Stimulated activated CD8-positive, alpha-beta memory T cell treated with anti-CD3 and anti-CD28 coated beads, Interleukin-7, amount 100 ng/mL, for 1 hour (primary cell): ENCODE data around the gene STK11IP.

Experiments
- DNase-seq, 2 donors: peaks; one replicate each; pipeline ENCODE4 v3.0.0-alpha.2; 2020; ENCODE audit warnings: low read depth in 2 of 2

Gene STK11IP

DNA sequence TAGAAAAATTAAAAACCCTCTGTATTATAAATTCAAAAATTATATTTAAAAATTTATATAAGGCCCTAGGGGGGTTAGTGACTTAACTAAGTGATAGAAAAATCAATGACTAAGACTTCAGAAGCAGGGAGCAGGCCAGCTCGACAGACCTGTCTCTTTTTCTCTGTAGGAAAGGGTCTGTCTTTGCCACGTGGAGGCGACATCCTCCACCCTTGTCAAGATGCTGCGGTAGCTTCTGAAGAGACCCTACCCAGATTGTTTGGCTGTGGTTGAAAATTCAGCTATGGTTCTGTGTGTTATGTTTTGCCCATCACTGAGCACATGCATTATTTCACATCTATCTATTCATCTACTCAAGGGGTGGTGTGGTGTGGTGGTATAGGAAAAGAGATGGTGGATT, 21.6 kb downstream of the STK11IP start:
- no peak for DNase-seq

DNA sequence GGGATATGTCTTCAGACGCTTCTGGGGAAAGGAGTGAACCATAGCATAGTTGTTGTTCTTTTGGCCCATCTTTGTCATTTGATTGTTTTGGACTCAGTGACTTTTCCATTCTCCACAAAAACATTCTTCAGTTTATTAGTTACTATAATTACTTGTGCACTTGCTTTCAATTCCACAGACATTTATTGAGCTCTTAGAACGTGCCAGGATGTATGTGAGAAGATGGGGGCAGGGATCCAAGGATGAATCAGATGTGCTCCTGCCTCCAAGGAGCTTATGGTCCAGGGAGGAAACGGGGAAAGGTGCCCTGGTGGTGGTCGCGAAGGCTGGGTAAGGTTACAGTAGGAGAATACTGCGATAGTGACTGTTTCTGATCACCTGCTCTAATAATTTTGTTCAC, 22.9 kb downstream of the STK11IP start:
- no peak for DNase-seq

GRCh38 chr2:219621935-219622334, 24.3 kb downstream of the STK11IP start:
- DNase-seq = no peak

- DNase-seq = no peak
These were observed 24.8 kb downstream of the STK11IP start for GRCh38 chr2:219622472-219622871.

- no peak for DNase-seq
These were observed 26.9 kb downstream of the STK11IP start for GRCh38 chr2:219624565-219624964.

GRCh38 chr2:219625179-219625578, 27.5 kb downstream of the STK11IP start:
- DNase-seq = no peak

DNA sequence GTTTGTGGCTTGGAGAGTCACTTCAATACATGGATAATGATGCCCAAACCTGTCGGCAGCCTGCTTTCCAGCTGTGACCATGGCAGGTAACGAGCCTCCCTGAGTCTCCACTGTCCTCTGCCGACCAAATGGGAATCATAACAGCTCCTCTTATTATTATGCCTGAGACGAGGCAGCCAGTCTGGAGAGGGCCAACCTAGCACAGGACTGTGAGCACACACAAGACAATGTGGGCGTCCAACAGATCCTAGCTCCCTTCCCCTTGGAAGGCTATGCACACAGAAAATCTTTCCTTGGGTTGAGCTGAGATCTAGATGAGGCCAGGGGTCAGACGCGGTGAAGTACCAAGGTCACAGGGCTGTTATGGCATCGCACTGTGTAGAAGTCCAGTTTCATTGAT, 28.9 kb downstream of the STK11IP start:
- DNase-seq = no peak

GRCh38 chr2:219627103-219628100, 29.7 kb downstream of the STK11IP start, which contains the start of gene SLC4A3:
TSS of gene SLC4A3 (plus strand) at chr2:219627630. CDS start at chr2:219627993, 363 bp downstream.
- no peak for DNase-seq

DNA sequence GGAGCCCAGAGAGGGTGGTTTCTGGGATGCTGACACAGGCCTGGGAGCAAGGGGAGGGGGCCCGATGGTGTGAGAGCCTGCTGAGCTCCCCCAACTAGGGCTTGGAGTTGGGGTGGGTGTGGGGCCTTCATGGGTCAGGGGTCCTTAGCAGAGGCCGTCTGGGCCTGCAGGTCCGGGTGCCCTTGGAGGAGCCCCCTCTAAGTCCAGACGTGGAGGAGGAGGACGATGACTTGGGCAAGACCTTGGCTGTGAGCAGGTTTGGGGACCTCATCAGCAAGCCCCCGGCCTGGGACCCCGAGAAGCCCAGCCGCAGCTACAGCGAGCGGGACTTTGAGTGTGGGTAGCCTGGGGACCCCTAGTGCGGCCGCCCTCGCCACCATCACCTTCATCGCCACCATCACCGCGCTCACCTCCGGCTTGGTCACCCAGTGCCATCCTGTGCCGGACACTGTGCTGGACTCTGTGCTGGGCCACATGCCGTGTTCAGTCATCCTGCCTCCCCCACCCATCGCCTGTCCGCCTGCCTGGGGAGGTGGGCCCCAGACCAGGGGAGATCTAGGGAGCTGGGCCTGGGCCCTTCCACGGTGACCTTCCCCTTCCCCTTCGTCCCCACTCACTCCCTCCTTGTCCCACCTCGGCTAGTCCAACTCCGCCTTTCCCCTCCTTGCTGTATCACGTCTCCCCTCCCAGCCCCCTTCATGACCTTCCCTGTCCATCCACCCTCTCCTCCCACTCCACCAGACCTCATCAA, 30.8 kb downstream of the STK11IP start:
- no peak for DNase-seq

DNA sequence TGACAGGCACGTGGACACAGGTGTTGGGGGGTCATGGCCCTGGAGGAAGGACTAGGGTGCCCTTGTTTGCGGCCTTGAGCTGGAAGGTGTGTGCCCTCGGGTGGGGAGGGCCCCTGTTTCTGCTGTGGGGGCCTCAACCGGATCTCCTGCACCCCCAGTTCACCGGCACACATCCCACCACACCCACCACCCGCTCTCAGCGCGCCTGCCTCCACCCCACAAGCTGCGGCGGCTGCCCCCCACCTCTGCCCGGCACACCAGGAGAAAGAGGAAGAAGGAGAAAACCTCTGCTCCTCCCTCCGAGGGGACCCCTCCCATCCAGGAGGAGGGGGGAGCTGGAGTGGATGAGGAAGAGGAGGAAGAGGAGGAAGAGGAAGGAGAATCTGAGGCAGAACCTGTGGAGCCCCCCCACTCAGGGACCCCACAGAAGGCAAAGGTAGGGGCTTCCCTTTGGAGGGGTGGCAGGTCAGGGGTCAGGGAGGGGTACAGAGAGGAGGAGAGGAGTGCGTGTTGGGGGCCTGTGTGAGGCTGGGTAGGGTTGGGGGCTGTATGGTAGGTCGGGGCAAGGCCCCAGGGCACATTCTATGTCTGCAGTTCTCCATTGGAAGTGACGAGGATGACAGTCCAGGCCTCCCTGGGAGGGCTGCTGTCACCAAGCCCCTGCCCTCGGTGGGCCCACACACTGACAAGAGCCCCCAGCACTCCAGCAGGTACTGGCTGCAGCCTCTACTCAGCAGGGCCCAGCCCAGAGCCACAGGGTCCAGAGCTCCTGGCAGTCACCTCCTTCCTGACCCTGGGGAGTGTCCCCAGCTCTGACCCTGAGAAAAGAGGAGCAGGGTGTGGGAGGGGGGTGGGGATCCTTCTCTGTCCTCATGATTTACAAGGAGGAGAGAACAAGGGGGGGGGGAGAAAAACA, 31.6 kb downstream of the STK11IP start:
- no peak for DNase-seq

DNA sequence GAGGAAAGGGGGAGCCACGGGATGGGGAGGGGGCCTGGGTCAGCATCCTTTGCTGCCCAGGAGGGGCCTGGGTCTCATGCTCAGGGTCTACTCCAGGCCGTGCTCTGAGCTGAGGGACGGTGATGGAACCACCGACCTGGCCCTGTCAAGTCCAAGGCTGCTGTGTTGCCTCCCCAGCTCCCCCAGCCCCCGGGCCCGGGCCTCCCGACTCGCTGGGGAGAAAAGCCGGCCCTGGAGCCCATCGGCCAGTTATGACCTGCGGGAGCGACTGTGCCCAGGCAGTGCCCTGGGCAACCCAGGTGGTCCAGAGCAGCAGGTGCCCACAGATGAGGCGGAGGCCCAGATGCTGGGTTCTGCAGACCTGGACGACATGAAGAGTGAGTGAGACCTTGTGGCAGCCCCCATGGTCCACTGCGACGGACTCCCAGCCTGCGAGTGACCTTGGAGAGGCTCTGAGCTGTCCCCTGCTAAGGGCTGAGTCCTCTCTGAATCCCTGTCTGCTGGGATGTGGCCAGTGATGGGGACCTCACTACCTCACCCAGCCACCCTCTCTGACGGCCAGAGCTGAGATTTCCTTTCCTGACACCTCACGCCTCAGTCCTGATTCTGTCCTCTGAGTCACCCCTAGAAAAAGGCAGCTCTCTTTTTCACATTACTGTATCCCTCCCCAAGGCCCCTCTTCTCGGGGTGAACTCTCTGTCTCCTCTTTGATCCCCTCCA, 32.5 kb downstream of the STK11IP start:
- no peak for DNase-seq

DNA sequence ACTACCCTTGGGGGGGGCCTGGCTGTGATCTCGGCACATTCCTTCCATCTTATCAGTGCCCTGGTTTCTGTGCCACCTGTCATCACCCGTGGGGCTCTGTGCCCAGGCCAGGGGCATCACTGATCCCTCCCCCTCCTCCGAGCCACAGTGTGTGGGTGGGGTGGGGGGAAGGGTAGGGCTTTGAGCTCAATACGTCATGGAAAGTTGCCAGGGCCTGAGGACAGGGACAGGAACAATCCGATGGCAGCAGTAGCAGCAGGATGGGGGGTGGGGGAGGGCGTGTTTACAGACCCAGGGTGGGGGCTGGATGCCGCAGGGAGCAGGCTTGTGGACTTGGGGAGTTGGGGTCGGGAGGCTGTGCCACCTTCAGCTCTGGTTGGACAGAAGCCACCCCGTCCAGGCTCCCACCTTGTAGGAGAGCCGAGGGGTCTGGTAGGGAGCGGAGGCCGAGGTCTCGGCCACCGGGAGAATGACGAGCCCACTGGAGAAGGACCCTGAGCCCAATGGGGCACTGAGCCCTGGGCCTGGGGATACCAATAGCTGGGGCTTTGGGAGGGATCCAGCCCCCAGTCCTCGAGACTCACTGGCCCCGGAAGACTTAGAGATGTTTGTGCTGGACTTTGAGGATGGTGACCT, 33.2 kb downstream of the STK11IP start:
- no peak for DNase-seq

DNA sequence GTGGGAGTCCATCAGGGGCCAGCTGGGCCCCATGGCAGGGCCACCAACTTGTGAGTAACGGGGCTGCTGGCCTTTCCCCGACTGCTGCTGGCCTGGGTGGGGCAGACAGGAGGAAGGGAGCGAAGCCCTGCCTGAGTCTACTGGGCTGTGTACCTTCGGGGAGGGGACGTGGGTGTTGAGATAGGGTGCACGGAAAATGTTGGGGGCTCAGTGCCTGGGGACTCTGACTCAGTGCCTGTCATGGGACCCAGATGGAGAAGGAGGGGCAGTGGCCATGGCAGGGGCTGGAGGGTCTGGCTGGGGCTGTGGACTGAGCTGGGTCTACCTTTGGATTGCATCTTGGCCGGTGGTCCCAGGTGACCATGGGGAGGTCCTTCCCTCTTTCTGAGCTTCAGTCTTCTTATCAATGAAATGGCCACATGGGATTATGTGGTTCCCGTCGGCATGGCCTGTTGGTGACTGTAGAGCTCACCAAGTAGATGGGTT, 33.8 kb downstream of the STK11IP start:
- DNase-seq = no peak

- no peak for DNase-seq
These were observed 34.5 kb downstream of the STK11IP start for GRCh38 chr2:219631904-219632759.

DNA sequence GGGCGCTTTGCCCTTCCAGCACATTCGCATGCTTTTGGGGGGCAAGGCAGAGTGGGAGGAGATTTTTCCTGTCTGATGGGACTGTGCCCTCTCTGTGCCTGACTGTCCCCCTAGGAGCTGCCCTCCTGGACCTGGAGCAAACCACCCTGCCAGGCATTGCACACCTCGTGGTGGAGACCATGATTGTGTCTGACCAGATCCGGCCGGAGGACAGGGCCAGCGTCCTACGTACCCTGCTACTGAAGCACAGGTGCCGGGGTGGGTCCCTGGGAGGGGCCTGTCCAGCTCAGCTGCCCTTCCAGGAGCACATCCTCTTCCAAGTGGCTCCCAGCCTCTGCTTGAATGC, 35.1 kb downstream of the STK11IP start:
- no peak for DNase-seq

DNA sequence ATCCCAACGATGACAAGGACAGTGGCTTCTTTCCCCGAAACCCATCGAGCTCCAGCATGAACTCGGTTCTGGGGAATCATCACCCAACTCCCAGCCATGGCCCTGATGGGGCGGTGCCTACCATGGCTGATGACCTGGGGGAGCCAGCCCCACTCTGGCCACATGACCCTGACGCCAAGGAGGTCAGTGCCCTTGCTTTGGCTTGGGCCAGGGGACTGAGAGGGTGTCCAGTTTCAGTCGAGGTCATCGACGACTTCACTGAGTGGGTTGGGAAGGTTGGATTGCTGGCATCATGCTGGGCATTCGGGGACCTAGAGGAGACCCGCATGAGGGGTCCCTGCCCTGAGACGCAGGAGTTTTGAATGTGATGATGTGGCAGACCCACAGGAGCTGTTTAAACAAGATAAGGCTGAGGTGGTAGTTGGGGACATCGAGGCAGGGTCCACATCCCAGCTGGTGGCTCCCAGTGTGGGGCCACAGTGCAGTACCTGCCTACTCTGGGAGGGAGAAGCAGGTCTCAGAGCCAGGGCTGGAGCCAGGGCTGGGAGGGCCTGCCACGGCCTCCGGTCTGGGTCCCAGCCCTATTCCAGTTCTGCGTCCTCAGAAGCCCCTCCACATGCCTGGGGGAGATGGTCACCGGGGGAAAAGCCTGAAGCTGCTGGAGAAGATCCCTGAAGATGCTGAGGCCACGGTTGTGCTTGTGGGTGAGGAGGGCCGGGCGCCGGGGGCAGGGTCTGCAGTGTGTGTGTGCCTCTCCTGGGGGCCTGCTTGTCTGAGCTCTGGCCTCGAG, 35.8 kb downstream of the STK11IP start:
- DNase-seq = no peak

GRCh38 chr2:219634171-219634940, 36.7 kb downstream of the STK11IP start:
- no peak for DNase-seq
